Right cardiac atrium (tissue), 5 donors: ENCODE data around the gene BCL2A1. TPM values are rescaled to one million over a fixed set of nuclear protein-coding genes. Genes with fewer than 3 reads are reported as not detected.
"Not testable (repeated sequence)": the region's sequence is repeated elsewhere in the genome, so short reads cannot be mapped to it uniquely, and the experiment has no call there.

Experiments
- ATAC-seq, 2 donors: fragments of 200-7000 bp; cut with Tn5 transposase; one replicate each; pipeline versions ENCODE4 v1.8.0 to v1.9.1; 2020; ENCODE audit warnings: moderate library complexity in 2 of 2, mild to moderate bottlenecking in 1 of 2
- DNase-seq, 3 donors: peaks; one replicate each; pipeline ENCODE4 v3.0.0-alpha.2; 2020
- H3K27ac ChIP-seq: one replicate; pipeline ENCODE4 v1.5.1; 2013; ENCODE audit warnings: mild to moderate bottlenecking, low read length, control low read depth, moderate library complexity
- H3K27me3 ChIP-seq: one replicate; pipeline ENCODE4 v1.6.1; 2013; ENCODE audit not compliant: control insufficient read depth, insufficient read depth
- H3K4me1 ChIP-seq: one replicate; pipeline ENCODE4 v1.6.1; 2013; ENCODE audit warnings: low read length; ENCODE audit not compliant: control insufficient read depth, insufficient read depth
- H3K4me3 ChIP-seq: one replicate; pipeline ENCODE4 v1.5.1; 2013; ENCODE audit warnings: low read length, control low read depth
- H3K9me3 ChIP-seq: one replicate; pipeline ENCODE4 v1.6.1; 2013; ENCODE audit warnings: low read length; ENCODE audit not compliant: control insufficient read depth
- whole genome bisulfite sequencing: extraction: QIAGEN DNeasy Blood & Tissue Kit; methylation state at CpG from one replicate; pipeline ENCODE4 v1.1.7; 2013; 5-methylcytosine and 5-hydroxymethylcytosine counted together
- intact Hi-C, 4 donors: fragments of 100-400 bp; cut with DNase I; formaldehyde crosslinking; loops; one replicate each; pipeline versions ENCODE4 v1.11.0 to v1.14.0; 2022 to 2023
- long read RNA-seq, 4 donors: library from polyadenylated mRNA; unstranded; transcript quantifications; one replicate each; pipeline ENCODE4 v2.0.0, GENCODE V29; 2020 to 2021
- polyA plus RNA-seq: library from polyadenylated mRNA; stranded (reverse); fragments of 200-250 nt; gene quantifications from one replicate; pipeline ENCODE4 v1.2.3, GENCODE V29; 2013
- total RNA-seq, 4 donors: library from RNA; stranded (reverse); fragmentation: NEBNext Ultra II Directional; extraction: Animal tissue kit (Norgen Biotek cat#: 25700); gene quantifications; one replicate each; pipeline ENCODE4 v1.2.1, GENCODE V29; 2021
- donor health status: healthy with polysubstance abuse.
- donor health status: DM: no; HTN: yes; CAD: no.
- donor health status: DM: no; HTN: no; CAD: no.
- donor health status: DM: no; HTN: yes; CAD: no; lungs with severe emphysema.
- donor health status: DM: yes; HTN: yes; CAD: no.

BCL2A1 gene
- 1 to 10 TPM in 1 of 4 donors, under 1 TPM in 2, not detected in 1; 0.29 to 1.1 (median 0.46) TPM for total RNA-seq
- 0.41 TPM for polyA plus RNA-seq
- long read RNA-seq, donor 1 = 0 reads
- long read RNA-seq, donor 2 = 0 reads
- long read RNA-seq, donor 3 = 0 reads
- long read RNA-seq, donor 4 = 0 reads

DNA sequence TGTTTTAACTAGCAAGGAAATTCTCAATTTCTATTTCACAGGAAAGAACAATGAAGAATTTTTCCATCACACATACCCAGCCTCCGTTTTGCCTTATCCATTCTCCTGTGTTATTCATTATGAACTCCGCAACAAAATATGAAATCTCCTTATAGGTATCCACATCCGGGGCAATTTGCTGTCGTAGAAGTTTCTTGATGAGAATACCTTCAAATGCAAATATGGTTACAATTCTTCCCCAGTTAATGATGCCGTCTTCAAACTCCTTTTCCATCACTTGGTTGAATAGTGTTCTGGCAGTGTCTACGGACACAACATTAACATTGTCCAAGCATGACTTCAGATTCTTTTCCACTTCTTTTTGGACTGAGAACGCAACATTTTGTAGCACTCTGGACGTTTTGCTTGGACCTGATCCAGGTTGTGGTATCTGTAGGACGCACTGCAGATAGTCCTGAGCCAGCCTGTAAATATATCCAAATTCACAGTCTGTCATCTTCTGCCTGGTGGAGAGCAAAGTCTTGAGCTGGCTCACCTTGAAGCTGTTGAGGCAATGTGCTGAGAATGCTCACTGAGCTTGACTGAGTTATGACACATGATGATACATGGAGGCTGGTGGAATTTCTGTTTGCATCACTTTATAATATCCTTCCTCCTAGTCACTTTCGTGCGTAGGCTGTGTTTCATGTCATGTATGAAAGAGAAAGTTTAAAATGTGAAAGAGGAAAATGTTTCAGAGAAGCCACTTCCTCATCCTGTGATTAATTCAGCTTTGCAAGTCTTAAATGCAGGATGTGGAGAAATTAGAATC is at the start of gene BCL2A1:
BCL2A1 (minus strand) TSS at position 573 of the 811 bp plus-strand sequence; CDS start at position 496, 77 bp downstream.
- 31% methylated on average over 11 of the region's 11 CpGs for WGBS
- Histone ChIP-seq H3K27ac (no peak within 1 kb of the TSS), H3K4me3 (no peak within 1 kb of the TSS), H3K9me3 (no peaks in the 10 kb centered on the region), H3K4me1 (peaks cover 3% of the 10 kb centered on the region), H3K27me3 (no peaks in the 10 kb centered on the region)
- DNase-seq = no peak
- peak in 1 of 2 donors; percentile 70 for ATAC-seq
- intact Hi-C loops = no loop called here

DNA sequence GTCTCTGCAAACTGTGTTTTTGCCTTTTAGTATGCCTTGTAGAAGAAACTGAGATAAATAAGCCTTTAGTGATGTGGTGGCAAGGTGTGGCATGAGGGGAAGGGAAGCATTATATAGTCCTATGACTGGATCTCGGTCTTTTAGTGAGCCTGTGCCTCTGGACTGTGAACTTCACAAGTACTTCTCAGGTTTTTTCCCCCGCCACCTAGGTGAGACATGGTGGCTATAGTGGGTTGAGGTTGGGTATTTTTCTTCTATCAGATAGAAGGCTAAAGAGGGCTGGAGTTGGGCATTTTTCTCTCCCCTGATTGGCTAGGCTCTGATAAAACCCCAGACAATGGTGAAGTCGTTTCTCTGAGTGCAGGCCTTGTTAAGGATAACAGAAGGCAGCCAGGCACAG is 49.7 kb upstream of the BCL2A1 start:
- Histone ChIP-seq H3K4me1 (no peaks in the 10 kb centered on the region), H3K4me3 (no peak overlapping the region), H3K27me3 (no peaks in the 10 kb centered on the region), H3K27ac (no peak overlapping the region), H3K9me3 (no peaks in the 10 kb centered on the region)
- 79% methylated on average over 3 of the region's 3 CpGs for WGBS
- DNase-seq = no peak
- no peak for ATAC-seq
- intact Hi-C loops = no loop called here

DNA sequence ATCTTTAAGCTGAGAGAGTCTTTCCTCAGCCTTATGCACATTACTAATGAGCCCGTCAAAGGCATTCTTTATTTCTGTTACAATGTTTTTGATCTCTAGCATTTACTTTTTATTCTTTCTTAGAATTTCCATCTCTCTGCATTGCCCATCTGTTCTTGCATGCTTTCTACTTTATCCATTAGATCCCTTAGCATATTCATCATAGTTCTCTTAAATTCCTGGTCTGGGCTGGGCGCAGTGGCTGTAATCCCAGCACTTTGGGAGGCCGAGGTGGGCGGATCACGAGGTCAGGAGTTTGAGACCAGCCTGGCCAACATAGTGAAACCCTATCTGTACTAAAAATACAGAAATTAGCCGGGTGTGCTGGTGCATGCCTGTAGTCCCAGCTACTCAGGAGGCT is 49.2 kb upstream of the BCL2A1 start:
- intact Hi-C loops, DNase-seq, H3K27me3 ChIP-seq, H3K4me1 ChIP-seq, H3K27ac ChIP-seq, ATAC-seq, H3K4me3 ChIP-seq, H3K9me3 ChIP-seq: not testable (repeated sequence)
- 90% methylated on average over 6 of the region's 6 CpGs for WGBS

DNA sequence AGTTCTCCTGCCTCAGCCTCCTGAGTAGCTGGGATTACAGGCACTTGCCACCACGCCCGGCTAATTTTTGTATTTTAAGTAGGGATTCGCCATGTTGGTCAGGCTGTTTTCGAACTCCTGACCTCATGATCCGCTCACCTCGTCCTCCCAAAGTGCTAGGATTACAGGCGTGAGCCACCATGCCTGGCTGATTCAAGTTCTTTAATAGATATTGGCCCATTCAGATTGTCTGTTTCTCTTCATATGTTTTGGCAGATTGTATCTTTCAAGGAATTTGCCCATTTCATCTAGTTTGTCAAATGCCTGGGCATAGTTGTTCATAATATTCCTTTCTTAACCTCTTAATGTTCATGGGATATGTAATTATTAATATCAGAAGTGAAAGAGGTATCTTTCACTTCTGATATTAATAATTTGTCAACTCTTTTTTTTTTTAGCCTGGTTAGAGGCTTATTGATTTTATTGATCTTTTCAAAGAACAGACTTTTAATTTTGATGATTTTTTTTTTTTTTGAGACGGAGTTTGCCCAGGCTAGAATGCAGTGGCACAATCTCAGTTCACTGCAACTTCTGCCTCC is 48.3 kb upstream of the BCL2A1 start:
- no peak for DNase-seq
- intact Hi-C loops = no loop called here

DNA sequence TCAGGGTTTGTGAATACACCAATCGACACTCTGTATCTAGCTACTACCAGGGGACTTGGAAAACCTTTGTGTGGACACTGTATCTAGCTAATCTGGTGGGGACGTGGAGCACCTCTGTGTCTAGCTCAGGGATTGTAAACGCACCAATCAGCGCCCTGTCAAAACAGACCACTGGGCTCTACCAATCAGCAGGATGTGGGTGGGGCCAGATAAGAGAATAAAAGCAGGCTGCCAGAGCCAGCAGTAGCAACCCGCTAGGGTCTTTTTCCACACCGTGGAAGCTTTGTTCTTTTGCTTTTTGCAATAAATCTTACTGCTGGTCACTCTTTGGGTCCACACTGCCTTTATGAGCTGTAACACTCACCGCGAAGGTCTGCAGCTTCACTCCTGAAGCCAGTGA is 46.1 kb upstream of the BCL2A1 start:
- 71% methylated on average over 8 of the region's 8 CpGs for WGBS
- intact Hi-C loops, ATAC-seq: not testable (repeated sequence)

More for the DNA sequence above, 48.3 kb upstream of the BCL2A1 start:
- ATAC-seq = no peak
- Histone ChIP-seq H3K4me3 (no peak overlapping the region), H3K27ac (no peak overlapping the region), H3K9me3 (no peaks in the 10 kb centered on the region), H3K4me1 (no peaks in the 10 kb centered on the region), H3K27me3 (no peaks in the 10 kb centered on the region)
- 94% methylated on average over 8 of the region's 8 CpGs for WGBS

DNA sequence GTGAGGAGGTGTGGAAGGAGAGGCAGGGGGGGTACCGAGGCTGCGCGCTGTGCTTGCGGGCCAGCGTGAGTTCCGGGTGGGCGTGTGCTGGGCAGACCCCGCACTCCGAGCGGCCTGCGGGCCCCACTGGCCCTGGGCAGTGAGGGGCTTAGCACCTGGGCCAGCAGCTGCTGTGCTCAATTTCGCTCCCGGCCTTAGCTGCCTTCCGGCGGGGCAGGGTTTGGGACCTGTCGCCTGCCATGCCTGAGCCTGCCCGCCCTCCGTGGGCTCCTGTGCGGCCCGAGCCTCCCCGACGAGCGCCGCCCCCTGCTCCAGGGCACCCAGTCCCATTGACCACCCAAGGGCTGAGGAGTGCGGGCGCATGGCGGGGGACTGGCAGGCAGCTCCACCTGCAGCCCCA is 45.5 kb upstream of the BCL2A1 start:
- H3K9me3 ChIP-seq, H3K27me3 ChIP-seq, intact Hi-C loops, H3K27ac ChIP-seq, DNase-seq, H3K4me3 ChIP-seq, H3K4me1 ChIP-seq, ATAC-seq: not testable (repeated sequence)
- 96% methylated on average over 27 of the region's 27 CpGs for WGBS

More for the DNA sequence above, 46.1 kb upstream of the BCL2A1 start:
- H3K4me1 ChIP-seq, H3K4me3 ChIP-seq, H3K27ac ChIP-seq, DNase-seq, H3K27me3 ChIP-seq, H3K9me3 ChIP-seq: not testable (repeated sequence)

DNA sequence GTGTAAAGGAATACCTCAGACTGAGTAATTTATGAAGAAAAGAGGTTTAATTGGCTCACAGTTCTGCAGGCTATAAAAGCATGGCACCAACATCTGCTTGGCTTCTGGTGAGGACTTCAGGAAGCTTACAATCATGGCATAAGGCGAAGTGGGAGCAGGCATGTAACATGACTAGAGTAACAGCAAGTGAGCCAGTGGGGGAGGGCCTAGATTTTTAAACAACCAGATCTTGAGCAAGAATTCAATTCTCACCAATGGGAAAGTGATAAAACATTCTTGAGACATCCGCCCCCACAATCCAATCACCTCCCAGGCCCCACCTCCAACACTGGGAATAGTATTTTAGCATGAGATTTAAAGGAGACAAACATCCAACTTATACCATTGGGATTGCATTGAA is 44.2 kb upstream of the BCL2A1 start:
- Histone ChIP-seq H3K27me3 (no peaks in the 10 kb centered on the region), H3K9me3 (no peaks in the 10 kb centered on the region), H3K27ac (no peak overlapping the region), H3K4me1 (no peaks in the 10 kb centered on the region), H3K4me3 (no peak overlapping the region)
- WGBS = 92% methylated on average over 2 of the region's 2 CpGs
- ATAC-seq (no peak), DNase-seq (no peak)
- intact Hi-C loops = no loop called here

DNA sequence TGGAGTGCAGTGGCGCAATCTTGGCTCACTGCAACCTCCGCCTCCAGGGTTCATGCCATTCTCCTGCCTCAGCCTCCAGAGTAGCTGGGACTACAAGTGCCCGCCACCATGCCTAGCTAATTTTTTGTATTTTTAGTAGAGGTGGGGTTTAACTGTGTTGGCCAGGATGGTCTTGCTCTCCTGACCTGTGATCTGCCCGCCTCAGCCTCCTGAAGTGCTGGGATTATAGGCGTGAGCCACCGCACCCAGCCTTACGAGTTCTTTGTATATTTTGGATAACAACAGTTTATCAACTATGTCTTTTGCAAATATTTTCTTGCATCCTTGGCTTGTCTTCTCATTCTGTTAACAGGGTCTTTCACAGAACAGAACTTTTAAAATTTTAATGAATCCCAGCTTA is 43.2 kb upstream of the BCL2A1 start:
- ATAC-seq, H3K4me3 ChIP-seq, DNase-seq, H3K27ac ChIP-seq, intact Hi-C loops, H3K27me3 ChIP-seq, H3K9me3 ChIP-seq, H3K4me1 ChIP-seq: not testable (repeated sequence)
- 93% methylated on average over 7 of the region's 7 CpGs for WGBS

DNA sequence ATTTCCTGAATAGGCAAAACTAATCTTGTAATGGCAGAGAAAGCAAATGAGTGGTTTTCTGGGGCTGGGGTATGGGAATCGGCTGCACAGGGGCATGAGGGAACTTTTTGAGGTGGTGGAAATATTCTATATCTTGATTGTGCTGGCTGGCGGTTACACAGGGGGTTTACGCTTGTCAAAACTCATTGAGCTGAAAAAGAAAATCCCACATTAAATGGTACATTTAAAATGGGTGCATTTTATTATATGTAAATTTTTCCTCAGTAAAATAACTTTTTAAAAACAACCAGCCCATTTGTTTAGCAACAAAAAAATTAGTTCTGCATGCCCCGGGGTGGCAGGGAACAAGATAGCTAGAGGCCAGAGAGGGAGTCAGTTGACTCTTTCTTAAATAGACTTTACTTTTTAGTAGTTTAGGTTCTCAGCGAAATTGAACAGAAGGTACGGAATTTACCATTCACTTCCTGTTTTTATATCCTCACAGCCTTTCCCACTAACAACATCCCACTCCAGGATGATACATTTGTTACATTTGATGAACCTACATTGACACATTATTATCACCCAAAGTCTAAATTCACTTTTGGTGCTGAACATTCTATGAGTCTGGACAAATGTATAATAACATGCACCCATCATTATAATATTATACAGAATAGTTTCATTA is 41.2 kb upstream of the BCL2A1 start:
- no peak for DNase-seq
- intact Hi-C loops = no loop called here
- Histone ChIP-seq H3K27me3 (no peaks in the 10 kb centered on the region), H3K4me1 (no peaks in the 10 kb centered on the region), H3K9me3 (no peaks in the 10 kb centered on the region), H3K4me3 (no peak overlapping the region), H3K27ac (no peak overlapping the region)
- 78% methylated on average over 6 of the region's 6 CpGs for WGBS
- no peak for ATAC-seq

DNA sequence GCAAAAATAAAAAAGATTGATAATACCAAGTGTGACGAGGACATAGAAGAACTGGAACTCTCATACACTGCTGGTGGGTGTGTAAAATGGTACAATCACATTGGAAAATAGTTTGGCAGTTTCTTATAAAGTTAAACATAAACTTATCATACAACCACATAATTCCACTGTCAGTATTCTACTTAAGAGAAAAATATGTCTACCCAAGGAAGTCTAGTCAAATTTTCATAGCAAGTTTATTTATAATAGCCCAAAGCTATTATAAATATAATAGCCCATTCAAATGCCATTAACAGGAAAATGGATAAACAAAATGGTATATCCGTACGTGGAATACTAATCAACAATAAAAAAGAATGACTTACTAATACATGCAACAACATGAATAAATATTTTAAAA is 40.6 kb upstream of the BCL2A1 start:
- DNase-seq (no peak), ATAC-seq (no peak)
- Histone ChIP-seq H3K4me3 (no peak overlapping the region), H3K4me1 (no peaks in the 10 kb centered on the region), H3K27me3 (no peaks in the 10 kb centered on the region), H3K27ac (no peak overlapping the region), H3K9me3 (no peaks in the 10 kb centered on the region)
- 79% methylated on average over 3 of the region's 3 CpGs for WGBS
- intact Hi-C loops = no loop called here

DNA sequence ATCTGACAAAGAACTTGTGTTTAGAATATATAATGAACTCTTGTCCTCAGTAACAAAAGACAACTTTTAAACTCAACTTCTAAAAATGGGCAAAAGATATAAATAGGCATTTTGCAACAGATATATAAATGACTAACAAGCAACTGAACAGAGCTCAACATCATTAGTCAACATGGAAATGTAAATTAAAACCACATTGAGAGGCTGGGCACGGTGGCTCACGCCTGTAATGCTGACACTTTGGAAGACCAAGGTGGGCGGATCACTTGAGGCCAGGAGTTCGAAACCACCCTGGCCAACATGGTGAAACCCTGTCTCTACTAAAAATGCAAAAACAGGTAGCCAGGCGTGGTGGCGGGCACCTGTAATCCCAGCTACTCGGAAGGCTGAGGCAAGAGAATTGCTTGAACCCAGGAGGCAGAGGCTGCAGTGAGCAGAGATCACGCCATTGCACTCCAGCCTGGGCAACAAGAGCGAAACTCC is 40.1 kb upstream of the BCL2A1 start:
- DNase-seq, H3K4me3 ChIP-seq, intact Hi-C loops, H3K4me1 ChIP-seq, H3K27ac ChIP-seq, H3K9me3 ChIP-seq, H3K27me3 ChIP-seq, ATAC-seq: not testable (repeated sequence)
- WGBS = 83% methylated on average over 9 of the region's 9 CpGs
